Stomach (tissue), 9 donors: Measurements from ENCODE around the gene CMIP. TPM values are rescaled to one million over a fixed set of nuclear protein-coding genes. Genes with fewer than 3 reads are reported as not detected.

Experiments used
- DNase-seq, 2 donors: peaks; one replicate each; pipeline versions ENCODE4 v3.0.0 to v3.0.0-alpha.2; 2013 to 2019
- H3K27ac ChIP-seq, 5 donors: fragments of 200-600 bp in 4 of 5; sonication (generic) in 4 of 5; one replicate each; pipeline ENCODE4 v1.5.1; 2013 to 2019; ENCODE audit warnings: mild to moderate bottlenecking in 1 of 5, moderate library complexity in 1 of 5
- H3K27me3 ChIP-seq, 3 donors: fragments of 200-600 bp; sonication (generic); one replicate each; pipeline ENCODE4 v1.5.1; 2017 to 2019; ENCODE audit warnings: mixed run types in 1 of 3
- H3K36me3 ChIP-seq, 4 donors: fragments of 200-600 bp; sonication (generic); 1 replicate in 3 of 4; 2 replicates in 1 of 4; pipeline ENCODE4 v1.5.1; 2016 to 2019
- H3K4me1 ChIP-seq, 4 donors: fragments of 200-600 bp; sonication (generic); one replicate each; pipeline ENCODE4 v1.5.1; 2016 to 2019
- H3K4me3 ChIP-seq, 4 donors: fragments of 200-600 bp; sonication (generic) in 3 of 4; one replicate each; pipeline ENCODE4 v1.5.1; 2016 to 2019; ENCODE audit warnings: mild to moderate bottlenecking in 1 of 4
- H3K9me3 ChIP-seq, 4 donors: fragments of 200-600 bp; sonication (generic); one replicate each; pipeline ENCODE4 v1.5.1; 2016 to 2019
- CTCF ChIP-seq, 7 experiments: fragments of 450-650 bp in 4 of 7; fragments of 200-600 bp in 3 of 7; sonication (generic) in 3 of 7; IDR thresholded peaks; one replicate each; pipeline ENCODE4 v1.5.1; 2016 to 2019; ENCODE audit warnings: antibody characterized with exemption in 7 of 7, control low read depth in 2 of 7, mild to moderate bottlenecking in 1 of 7
- EP300 ChIP-seq: sonication (generic); formaldehyde crosslinking; IDR thresholded peaks from one replicate; pipeline ENCODE4 v1.6.1; 2017; ENCODE audit warnings: antibody characterized with exemption
- POLR2A ChIP-seq, 4 donors: fragments of 450-650 bp; IDR thresholded peaks; one replicate each; pipeline ENCODE4 v1.6.1; 2016; ENCODE audit warnings: antibody characterized with exemption in 4 of 4, control low read depth in 2 of 4, mild to moderate bottlenecking in 1 of 4, moderate library complexity in 1 of 4
- POLR2AphosphoS5 ChIP-seq, 3 donors: sonication (generic); formaldehyde crosslinking; IDR thresholded peaks; one replicate each; pipeline ENCODE4 v1.6.1; 2016; ENCODE audit warnings: antibody characterized with exemption in 3 of 3
- WGBS, 5 donors: extraction: QIAGEN DNeasy Blood & Tissue Kit in 3 of 5; methylation state at CpG; one replicate each; pipeline versions ENCODE4 v1.1.5 to v1.1.7; 2013 to 2018; 5-methylcytosine and 5-hydroxymethylcytosine counted together
- intact Hi-C: fragments of 100-400 bp; cut with DNase I; formaldehyde crosslinking; loops from one replicate; pipeline ENCODE4 v1.15.1; 2023; ENCODE audit warnings: low total_unique reads
- polyA plus RNA-seq, 3 donors: library from polyadenylated mRNA; stranded (reverse); fragments of 200-250 nt; gene quantifications; one replicate each; pipeline ENCODE4 v1.2.3, GENCODE V29; 2013
- total RNA-seq, 5 donors: library from RNA; depleted of rRNA; stranded (reverse); fragments of >200 nt; gene quantifications; one replicate each; pipeline versions ENCODE4 v1.1.0 to v1.2.3, GENCODE V29; 2014 to 2016
- donor health status: healthy with polysubstance abuse.
- donor health status: Bipolar disorder and iron deficiency.
- donor health status: healthy.

The CMIP gene
- total and polyA plus RNA-seq, 8 donors = 11.1 to 71.0 (median 31.2) TPM

DNA sequence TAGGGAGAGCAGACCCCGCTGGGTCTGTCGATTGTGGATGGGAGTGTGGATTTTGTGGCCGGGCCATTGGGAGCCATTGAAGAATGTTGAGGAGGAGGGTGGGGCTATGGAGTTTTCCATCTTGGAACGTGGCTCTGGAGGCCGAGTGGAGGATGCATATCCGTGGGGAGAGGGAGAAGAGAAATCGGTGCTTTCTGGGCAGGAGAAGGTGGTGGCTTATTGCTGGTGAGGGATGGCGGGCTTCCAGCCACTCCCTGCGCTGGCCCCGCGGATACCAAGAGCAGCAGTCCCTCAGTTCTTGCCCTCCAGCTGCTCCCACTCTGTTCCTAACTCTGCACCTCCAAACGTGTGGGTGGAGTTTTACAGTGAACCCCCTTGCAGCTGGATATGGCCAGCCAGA lies 162.4 kb downstream of the CMIP start:
- intact Hi-C loops = no loop called here
- Histone ChIP-seq H3K27me3 (no peaks in the 10 kb centered on the region), H3K4me1 (peaks cover 33 to 84% (median 51%) of the 10 kb centered on the region in 4 donors), H3K4me3 (no peak overlapping the region), H3K9me3 (no peaks in the 10 kb centered on the region), H3K27ac (no peak overlapping the region), H3K36me3 (peaks cover 2 to 45% (median 12%) of the 10 kb centered on the region in 4 donors)
- TF ChIP-seq EP300 (no peak), POLR2AphosphoS5 (IDR thresholded peaks at IDR 0.05) (no peak), POLR2A (IDR thresholded peaks at IDR 0.05) (no peak), CTCF (IDR thresholded peaks at IDR 0.05) (no peak)
- DNase-seq = no peak
- 92 to 95% (median 93%) methylated on average over 12 of the region's 12 CpGs for WGBS, 5 donors

- 88 to 94% (median 92%) methylated on average over 6 of the region's 6 CpGs for WGBS, 5 donors
- intact Hi-C loops = no loop called here
- Histone ChIP-seq H3K4me3 (no peak overlapping the region), H3K27me3 (no peaks in the 10 kb centered on the region), H3K27ac (peak overlapping the region in 2 of 5 donors; percentile 61 to 65), H3K4me1 (peaks cover 31 to 84% (median 54%) of the 10 kb centered on the region in 4 donors), H3K9me3 (no peaks in the 10 kb centered on the region), H3K36me3 (peaks cover 2 to 54% (median 15%) of the 10 kb centered on the region in 4 donors)
- DNase-seq = no peak
- no peak for TF ChIP-seq EP300
- TF ChIP-seq POLR2A (IDR thresholded peaks at IDR 0.05) = no peak
- TF ChIP-seq CTCF (IDR thresholded peaks at IDR 0.05) = no peak
- TF ChIP-seq POLR2AphosphoS5 (IDR thresholded peaks at IDR 0.05) = no peak
These were observed 163.4 kb downstream of the CMIP start for GRCh38 chr16:81607805-81608522.

GRCh38 chr16:81608523-81609209 lies 164.1 kb downstream of the CMIP start:
- no peak for DNase-seq
- Histone ChIP-seq H3K36me3 (peaks cover 2 to 57% (median 16%) of the 10 kb centered on the region in 4 donors), H3K4me1 (peaks cover 35 to 86% (median 59%) of the 10 kb centered on the region in 4 donors), H3K27me3 (no peaks in the 10 kb centered on the region), H3K9me3 (no peaks in the 10 kb centered on the region), H3K4me3 (no peak overlapping the region), H3K27ac (peak overlapping the region in 4 of 5 donors; percentile 45 to 65 (median 60))
- intact Hi-C loops = no loop called here
- TF ChIP-seq CTCF (IDR thresholded peaks at IDR 0.05) (no peak), POLR2AphosphoS5 (IDR thresholded peaks at IDR 0.05) (peak in 1 of 3 donors; percentile 11), POLR2A (IDR thresholded peaks at IDR 0.05) (no peak), EP300 (no peak)
- WGBS, 5 donors = 71 to 85% (median 81%) methylated on average over 13 of the region's 13 CpGs

GRCh38 chr16:81609323-81609892 lies 164.8 kb downstream of the CMIP start:
- intact Hi-C loops = no loop called here
- peaks cover 35 to 86% (median 58%) of the 10 kb centered on the region in 4 donors for H3K4me1 ChIP-seq
- WGBS, 5 donors = 80 to 91% (median 90%) methylated on average over 11 of the region's 11 CpGs
- peak overlapping the region in 4 of 5 donors; percentile 45 to 65 (median 60) for H3K27ac ChIP-seq
- no peaks in the 10 kb centered on the region for H3K27me3 ChIP-seq
- H3K36me3 ChIP-seq = peaks cover 2 to 60% (median 16%) of the 10 kb centered on the region in 4 donors
- DNase-seq = no peak
- TF ChIP-seq POLR2A (IDR thresholded peaks at IDR 0.05) (no peak), POLR2AphosphoS5 (IDR thresholded peaks at IDR 0.05) (no peak), CTCF (IDR thresholded peaks at IDR 0.05) (no peak), EP300 (no peak)
- H3K9me3 ChIP-seq = no peaks in the 10 kb centered on the region
- H3K4me3 ChIP-seq = no peak overlapping the region
